Measurements from ENCODE around the gene PIP. TPM values are rescaled to one million over a fixed set of nuclear protein-coding genes. Genes with fewer than 3 reads are reported as not detected.
"Not testable (repeated sequence)": the region's sequence is repeated elsewhere in the genome, so short reads cannot be mapped to it uniquely, and the experiment has no call there.

PIP gene
- total RNA-seq, 2 donors from 2014 or later: not detected

GRCh38 chr7:143171697-143172096 lies 39.8 kb downstream of the PIP start:
- intact Hi-C loops (cut with DNase I): no loop called here
- ATAC-seq: no peak

GRCh38 chr7:143172354-143172753 lies 40.5 kb downstream of the PIP start:
- intact Hi-C loops (cut with DNase I): no loop called here
- ATAC-seq: peak in 1 of 2 donors; percentile 59
- DNase-seq: no peak

More at GRCh38 chr7:143171697-143172096, 39.8 kb downstream of the PIP start:
- no peak for DNase-seq

- intact Hi-C loops (cut with DNase I): no loop called here
- DNase-seq: no peak
- no peak for ATAC-seq
Measured at GRCh38 chr7:143176128-143176527, 44.3 kb downstream of the PIP start.

- DNase-seq: no peak
- intact Hi-C loops (cut with DNase I): no loop called here
- no peak for ATAC-seq
Measured at GRCh38 chr7:143177374-143178119, 45.7 kb downstream of the PIP start.

GRCh38 chr7:143180771-143181170 lies 48.9 kb downstream of the PIP start:
- ATAC-seq; intact Hi-C loops (cut with DNase I): not testable (repeated sequence)

GRCh38 chr7:143181349-143181748 lies 49.5 kb downstream of the PIP start:
- intact Hi-C loops (cut with DNase I): no loop called here
- ATAC-seq (no peak), DNase-seq (no peak)

More at GRCh38 chr7:143180771-143181170, 48.9 kb downstream of the PIP start:
- not testable (repeated sequence) for DNase-seq

- ATAC-seq: no peak
- no peak for DNase-seq
- intact Hi-C loops (cut with DNase I): no loop called here
Measured at GRCh38 chr7:143183024-143183423, 51.1 kb downstream of the PIP start, which contains the start of gene TAS2R39. TSS of gene TAS2R39 (plus strand) at chr7:143183419. CDS start at chr7:143183419, 0 bp downstream.

GRCh38 chr7:143185551-143185950 lies 53.7 kb downstream of the PIP start:
- intact Hi-C loops (cut with DNase I): no loop called here
- ATAC-seq (no peak), DNase-seq (no peak)

GRCh38 chr7:143188994-143189393 lies 57.1 kb downstream of the PIP start:
- intact Hi-C loops (cut with DNase I): no loop called here
- DNase-seq (no peak), ATAC-seq (no peak)

Other genes starting within 250 kb of the PIP start
- under 1 TPM; 0.24 to 0.27 TPM for gene TRPV6, start 246.3 kb upstream of the PIP start, total RNA-seq
- not detected for gene TRPV5, start 198.3 kb upstream of the PIP start, total RNA-seq
- gene LLCFC1, start 192.6 kb upstream of the PIP start, total RNA-seq: not detected
- under 1 TPM in 1 of 2 donors, not detected in 1; 0.15 TPM for gene KEL, start 169.7 kb upstream of the PIP start, total RNA-seq
- gene OR9A2, start 104.9 kb upstream of the PIP start, total RNA-seq: not detected
- gene OR6V1, start 79.7 kb upstream of the PIP start, total RNA-seq: not detected
- gene TAS2R39, start 51.3 kb downstream of the PIP start, total RNA-seq: not detected
- gene TAS2R40, start 90.0 kb downstream of the PIP start, total RNA-seq: not detected
- 100 to 1,000 TPM; 185 to 195 TPM for gene GSTK1, start 131.4 kb downstream of the PIP start, total RNA-seq
- 1 to 10 TPM; 2.3 to 4.1 TPM for gene TMEM139, start 152.9 kb downstream of the PIP start, total RNA-seq
- 10 to 100 TPM in 1 of 2 donors, 1 to 10 TPM in 1; 8.0 to 12.4 TPM for gene CASP2, start 156.3 kb downstream of the PIP start, total RNA-seq
- not detected for gene CLCN1, start 184.0 kb downstream of the PIP start, total RNA-seq
- gene FAM131B, start 230.6 kb downstream of the PIP start, total RNA-seq: under 1 TPM; 0.29 to 0.97 TPM
- gene ZYX, start 249.3 kb downstream of the PIP start, total RNA-seq: 100 to 1,000 TPM in 1 of 2 donors, 10 to 100 TPM in 1; 79.1 to 156 TPM

Data from left cardiac atrium (tissue), 4 donors.